GM19395 (cell line): Measurements from ENCODE around the gene RNF111.
"Not testable (repeated sequence)": the region's sequence is repeated elsewhere in the genome, so short reads cannot be mapped to it uniquely, and the experiment has no call there.

Experiments
- ATAC-seq: cut with Tn5 transposase; IDR thresholded peaks from one replicate; pipeline ENCODE4 v1.9.1; 2021; ENCODE audit warnings: mild to moderate bottlenecking, moderate library complexity; ENCODE audit not compliant: unreplicated experiment

The RNF111 gene

DNA sequence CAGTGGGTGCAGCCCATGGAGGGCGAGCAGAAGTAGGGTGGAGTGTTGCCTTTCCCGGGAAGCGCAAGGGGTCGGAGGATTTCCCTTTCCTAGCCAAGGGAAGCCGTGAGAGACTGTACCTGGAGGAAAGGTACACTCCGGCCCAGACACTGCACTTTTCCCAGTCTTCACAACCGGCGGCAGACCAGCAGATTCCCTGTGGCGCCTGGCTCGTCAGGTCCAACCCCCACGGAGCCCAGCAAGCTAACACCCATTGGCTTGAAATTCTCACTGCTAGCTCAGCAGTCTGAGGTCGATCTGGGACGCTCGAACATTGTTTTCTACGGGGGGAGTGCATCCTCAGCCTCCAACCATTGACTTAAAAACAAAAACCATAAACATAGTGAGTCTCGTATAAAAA lies 144.0 kb downstream of the RNF111 start:
- no peak for ATAC-seq

DNA sequence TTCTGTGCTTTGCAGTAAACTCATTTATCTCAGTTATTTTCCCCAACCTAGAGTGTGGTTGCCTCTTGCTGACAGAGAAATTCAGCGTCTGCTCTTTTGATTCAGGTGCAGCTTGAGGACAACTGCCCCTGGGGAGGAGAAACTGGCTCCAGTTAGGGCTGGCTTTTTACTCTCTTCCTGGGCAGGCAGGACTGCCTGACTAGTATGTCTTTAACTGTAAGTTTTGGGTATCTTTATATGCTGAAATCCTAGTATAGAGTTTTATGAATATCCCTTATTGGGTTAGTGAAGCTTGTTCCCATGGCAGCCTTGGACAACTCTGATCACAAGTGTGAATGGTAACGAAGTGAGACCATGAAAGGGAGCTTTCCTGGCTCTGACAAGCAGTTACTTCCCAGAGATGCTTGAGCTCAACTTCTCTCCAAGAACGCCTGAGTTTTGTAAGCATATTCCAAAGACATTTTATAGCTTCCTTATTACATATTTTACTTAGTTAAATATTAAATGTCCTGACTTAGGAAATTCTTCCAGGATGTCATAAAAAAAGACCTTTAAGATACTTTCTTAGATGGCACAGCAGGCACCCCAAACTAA lies 144.6 kb downstream of the RNF111 start:
- ATAC-seq = no peak

DNA sequence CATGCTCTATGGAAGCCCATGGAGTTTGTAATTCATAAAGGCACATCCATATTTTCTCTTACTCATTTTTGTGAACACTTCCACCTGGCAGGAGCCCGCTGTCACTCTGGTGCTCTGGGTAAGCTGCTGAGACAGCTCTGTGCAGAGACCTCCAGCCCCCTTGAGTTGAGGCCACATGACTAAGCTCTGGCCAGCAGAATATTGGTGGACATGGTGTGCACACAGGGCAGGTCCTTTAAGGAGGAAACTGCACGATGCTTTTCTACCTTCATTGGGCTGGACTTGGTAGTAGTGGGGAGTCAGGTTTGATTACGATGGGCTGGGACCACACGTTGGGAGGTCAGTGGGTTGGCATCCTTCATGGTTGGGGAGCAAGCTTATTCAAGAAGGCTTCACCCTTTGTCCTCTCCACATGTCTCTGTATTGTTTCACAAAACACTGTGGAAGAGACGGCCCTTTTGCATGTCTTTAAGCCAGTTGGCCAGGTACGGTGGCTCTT lies 146.5 kb downstream of the RNF111 start:
- no peak for ATAC-seq

DNA sequence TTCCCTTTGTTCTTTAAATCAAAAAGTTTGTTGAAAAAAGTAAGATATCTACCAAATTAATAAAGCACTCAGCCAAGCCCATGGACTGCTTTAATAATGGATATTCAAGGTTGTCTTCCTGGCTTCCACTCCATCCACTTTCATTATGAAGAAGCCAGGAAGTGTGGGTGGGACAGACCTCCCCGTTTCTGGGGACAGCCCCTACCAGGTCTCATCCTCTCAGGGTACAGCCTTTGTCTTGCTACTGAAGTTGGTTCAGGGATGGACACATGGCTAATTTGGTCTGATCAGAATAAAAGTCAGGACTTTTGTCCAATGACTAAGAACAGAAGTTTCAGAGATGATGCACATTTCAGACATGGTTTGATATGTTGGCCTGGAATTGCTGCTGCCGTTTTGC lies 150.1 kb downstream of the RNF111 start:
- no peak for ATAC-seq

DNA sequence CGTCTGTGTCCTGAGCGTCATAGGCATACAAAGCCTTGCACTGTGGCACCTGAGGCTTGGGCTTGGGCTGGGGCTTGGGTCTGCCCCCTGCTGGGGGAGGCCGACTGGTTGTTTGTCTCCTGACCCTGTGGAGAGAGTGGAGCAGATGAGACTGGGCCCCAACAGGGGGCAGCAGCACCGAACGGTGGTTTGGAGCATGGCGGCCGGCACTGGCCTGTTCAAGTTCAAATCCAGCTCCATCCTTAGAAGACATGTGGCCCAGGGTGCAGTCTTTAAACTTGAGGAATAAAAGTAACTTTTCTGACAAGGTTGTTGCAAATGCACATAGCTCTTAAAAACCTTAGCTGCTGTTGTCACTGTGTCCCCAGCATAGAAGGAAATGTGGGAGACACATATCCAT lies 150.8 kb downstream of the RNF111 start:
- peak; percentile 59 for ATAC-seq

DNA sequence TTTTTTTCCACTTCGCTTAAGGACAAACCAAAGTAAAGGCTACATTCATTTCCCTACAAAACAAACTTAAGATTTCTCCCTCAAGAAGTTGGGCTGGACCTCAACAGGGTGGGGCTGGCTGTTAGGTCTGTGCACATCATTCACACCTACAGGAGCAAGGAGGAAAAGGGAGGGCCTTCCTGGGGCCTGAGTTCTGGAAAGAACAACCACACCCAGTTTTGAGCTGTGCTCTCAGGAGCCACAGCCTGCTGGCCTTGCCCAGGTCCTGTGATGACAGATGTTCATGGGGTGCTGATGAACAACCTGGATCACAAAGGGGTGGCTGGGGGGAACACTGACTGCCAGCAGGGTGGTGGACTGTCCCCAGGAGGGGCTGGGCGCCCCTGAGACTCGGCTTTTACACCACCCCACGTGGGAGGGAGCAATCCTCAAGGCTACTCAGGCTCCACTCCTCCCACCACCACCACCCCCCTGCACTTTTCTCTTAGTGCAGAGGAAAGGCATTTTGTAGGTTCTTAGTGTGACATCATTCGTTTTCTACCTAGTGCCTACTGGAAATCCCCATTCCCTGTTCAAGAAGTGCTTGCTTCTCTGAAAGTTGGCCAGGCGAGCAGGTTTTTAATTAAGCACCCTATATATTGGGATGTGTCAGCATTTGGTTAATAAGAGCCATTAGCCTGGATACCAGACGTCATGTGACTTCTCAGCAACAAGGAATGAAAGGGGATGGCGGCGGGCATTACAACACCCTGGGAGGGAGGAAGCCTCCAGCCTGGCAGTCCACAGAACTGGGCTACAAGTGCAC lies 153.2 kb downstream of the RNF111 start:
- ATAC-seq = no peak

DNA sequence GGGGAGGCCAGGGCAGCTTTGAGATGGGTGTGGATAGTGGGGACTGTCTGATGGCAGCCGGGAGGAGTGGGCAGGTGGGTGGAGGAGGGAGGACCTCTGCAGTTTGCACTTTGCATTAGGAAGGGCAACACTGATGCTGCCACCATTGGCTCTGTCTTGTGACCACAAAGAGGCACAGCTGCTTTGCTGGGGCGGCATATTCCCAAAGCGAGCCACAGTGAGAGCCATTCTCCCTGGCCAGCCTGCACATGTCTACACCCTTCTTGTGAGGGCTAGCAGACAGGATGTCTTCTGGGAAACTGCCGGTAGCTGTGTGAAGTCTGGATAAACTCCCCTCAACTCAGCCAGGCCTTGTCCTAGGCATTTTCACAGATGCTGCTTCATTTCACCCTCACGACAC lies 155.8 kb downstream of the RNF111 start:
- no peak for ATAC-seq

DNA sequence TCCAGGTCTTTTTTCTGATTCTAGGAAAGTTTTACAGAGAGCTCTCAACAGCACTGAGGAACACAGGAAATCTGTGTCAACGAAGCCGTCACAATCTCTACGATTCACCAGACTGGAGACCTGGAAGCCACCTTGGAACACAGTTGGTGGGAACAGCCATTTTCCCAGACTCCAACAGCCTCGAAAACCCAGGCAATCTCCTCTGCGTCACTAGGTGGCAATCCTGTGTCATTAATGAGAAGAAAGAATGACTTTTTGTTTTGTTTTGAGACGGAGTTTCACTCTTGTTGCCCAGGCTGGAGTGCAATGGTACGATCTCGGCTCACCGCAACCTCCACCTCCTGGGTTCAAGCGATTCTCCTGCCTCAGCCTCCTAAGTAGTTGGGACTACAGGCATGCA lies 157.1 kb downstream of the RNF111 start:
- ATAC-seq = not testable (repeated sequence)
